B cell (primary cell): ENCODE measurements around the gene PTPN1. TPM values are rescaled to one million over a fixed set of nuclear protein-coding genes. Genes with fewer than 3 reads are reported as not detected.

ENCODE experiments used
- ATAC-seq: fragments of 200-7000 bp; cut with Tn5 transposase; one replicate; pipeline ENCODE4 v1.10.0; 2021; ENCODE audit warnings: low read depth, mild to moderate bottlenecking, moderate number of reproducible peaks, moderate library complexity
- CTCF ChIA-PET: fragments of 350-600 bp; sonication (Branson Sonifier 250); formaldehyde crosslinking; loops from one replicate; lab custom pipeline; 2021; ENCODE audit warnings: antibody characterized with exemption, inconsistent platforms; lab: Charles Lee
- POLR2A ChIA-PET: fragments of 350-600 bp; sonication (Branson Sonifier 250); formaldehyde crosslinking; loops from one replicate; lab custom pipeline; 2021; ENCODE audit warnings: antibody characterized with exemption; lab: Charles Lee
- DNase-seq: peaks from one replicate; pipeline ENCODE4 v3.0.0; 2013
- H2AFZ ChIP-seq: 2 replicates; pipeline ENCODE4 v1.6.1; 2012; ENCODE audit warnings: mild to moderate bottlenecking, low read depth, low read length; ENCODE audit not compliant: insufficient read depth, poor library complexity, severe bottlenecking
- H3K27ac ChIP-seq, 2 donors: 1 replicate in 1 of 2; 2 replicates in 1 of 2; pipeline ENCODE4 v1.5.1; 2012 to 2013; ENCODE audit warnings: low read length in 2 of 2, mild to moderate bottlenecking in 2 of 2, moderate library complexity in 1 of 2
- H3K27me3 ChIP-seq, 4 experiments: fragments of 200-600 bp in 1 of 4; sonication (generic) in 1 of 4; replicated peaks in 1 of 4; 1 replicate in 2 of 4; 2 replicates in 2 of 4; pipeline versions ENCODE4 v1.6.1 to v1.7.0; 2013 to 2016; ENCODE audit warnings: low read length in 3 of 4, mild to moderate bottlenecking in 2 of 4, mixed read lengths in 1 of 4, moderate library complexity in 1 of 4; ENCODE audit not compliant: insufficient read depth in 4 of 4, control insufficient read depth in 3 of 4; ENCODE audit errors: control extremely low read depth in 1 of 4
- H3K36me3 ChIP-seq, 2 experiments: replicated peaks in 1 of 2; 1 replicate in 1 of 2; 2 replicates in 1 of 2; pipeline versions ENCODE4 v1.6.1 to v1.7.1; 2013; ENCODE audit warnings: low read length in 1 of 2; ENCODE audit not compliant: insufficient read depth in 2 of 2, control insufficient read depth in 1 of 2; ENCODE audit errors: control extremely low read depth in 1 of 2, extremely low read depth in 1 of 2
- H3K4me1 ChIP-seq, 2 donors: fragments of 200-600 bp in 1 of 2; sonication (generic) in 1 of 2; 1 replicate in 1 of 2; 2 replicates in 1 of 2; pipeline versions ENCODE4 v1.5.1 to v1.6.1; 2013 to 2017; ENCODE audit warnings: low read length in 2 of 2; ENCODE audit not compliant: control insufficient read depth in 2 of 2, insufficient read depth in 2 of 2
- H3K4me2 ChIP-seq: replicated peaks from 2 replicates; pipeline ENCODE3; 2012; ENCODE audit warnings: mild to moderate bottlenecking, low read depth, low read length; ENCODE audit not compliant: poor library complexity, severe bottlenecking
- H3K4me3 ChIP-seq, 5 experiments: fragments of 200-600 bp in 1 of 5; sonication (generic) in 1 of 5; 1 replicate in 3 of 5; 2 replicates in 2 of 5; pipeline versions ENCODE4 v1.5.1 to v1.7.0; 2011 to 2016; ENCODE audit warnings: low read length in 4 of 5, mild to moderate bottlenecking in 4 of 5, low read depth in 2 of 5, control low read depth in 1 of 5, moderate library complexity in 1 of 5; ENCODE audit not compliant: insufficient read depth in 1 of 5; ENCODE audit errors: control extremely low read depth in 1 of 5, extremely low read depth in 1 of 5
- H3K79me2 ChIP-seq: fragments of 200-600 bp; sonication (generic); one replicate; pipeline ENCODE4 v1.6.0; 2016; ENCODE audit warnings: low read length; ENCODE audit not compliant: control insufficient read depth, insufficient read depth
- H3K9ac ChIP-seq: fragments of 200-600 bp; sonication (generic); 2 replicates; pipeline ENCODE4 v1.6.1; 2017; ENCODE audit warnings: mild to moderate bottlenecking, low read length, moderate library complexity
- H3K9me3 ChIP-seq, 3 donors: one replicate each; pipeline versions ENCODE4 v1.6.1 to v1.7.1; 2013; ENCODE audit warnings: low read length in 2 of 3; ENCODE audit not compliant: control insufficient read depth in 2 of 3, insufficient read depth in 1 of 3; ENCODE audit errors: control extremely low read depth in 1 of 3
- H4K20me1 ChIP-seq: 2 replicates; pipeline ENCODE4 v1.6.0; 2012; ENCODE audit warnings: mild to moderate bottlenecking, low read length; ENCODE audit not compliant: insufficient read depth, control insufficient read depth, poor library complexity, severe bottlenecking
- H3K27ac Mint-ChIP-seq: one replicate; pipeline ENCODE4 v1.8.0; 2021; ENCODE audit warnings: mixed read lengths
- H3K27me3 Mint-ChIP-seq: one replicate; pipeline ENCODE4 v1.8.0; 2021; ENCODE audit warnings: mixed read lengths
- H3K4me1 Mint-ChIP-seq: one replicate; pipeline ENCODE4 v1.8.0; 2021; ENCODE audit warnings: mixed read lengths
- H3K4me3 Mint-ChIP-seq: one replicate; pipeline ENCODE4 v1.8.0; 2021; ENCODE audit warnings: mixed read lengths
- H3K9me3 Mint-ChIP-seq: one replicate; pipeline ENCODE4 v1.8.0; 2022; ENCODE audit warnings: mixed read lengths; ENCODE audit not compliant: insufficient read depth
- CTCF ChIP-seq: fragments of 200-600 bp; IDR thresholded peaks from one replicate; pipeline ENCODE4 v1.8.0; 2022; ENCODE audit warnings: antibody characterized with exemption, mild to moderate bottlenecking
- EZH2 ChIP-seq: IDR thresholded peaks from 2 replicates; pipeline ENCODE4 v1.6.1; 2012; ENCODE audit warnings: borderline replicate concordance, low read depth, mild to moderate bottlenecking, moderate library complexity, low read length; ENCODE audit not compliant: insufficient read depth, poor library complexity, severe bottlenecking
- WGBS: methylation state at CpG from one replicate; pipeline ENCODE4 v1.1.5; 2013; ENCODE audit warnings: missing lambda C conversion rate; ENCODE audit not compliant: insufficient coverage; 5-methylcytosine and 5-hydroxymethylcytosine counted together
- intact Hi-C: fragments of 100-400 bp; cut with micrococcal nuclease; formaldehyde crosslinking; loops from one replicate; pipeline ENCODE4 v1.10.0; 2022
- polyA plus RNA-seq: library from polyadenylated mRNA; depleted of rRNA; stranded (reverse); fragments of >200 nt; gene quantifications from 2 replicates; pipeline ENCODE4 v1.2.3, GENCODE V29; 2012
- total RNA-seq, 2 donors: library from RNA; stranded (reverse); fragments of 120-200 nt in 1 of 2; gene quantifications; 1 replicate in 1 of 2; 2 replicates in 1 of 2; pipeline versions ENCODE4 v1.2.3 to v1.2.4, GENCODE V29; 2013 to 2022

Gene PTPN1
- total and polyA plus RNA-seq, 2 donors (not counting 1 experiment from before 2014, with no cell fraction given): 77.4 to 134 TPM

- ChIA-PET CTCF (interaction anchor here (1.2 kb wide), 1 partner anchor 8 kb away, joined by 3 read pairs; no protein-coding TSS in a partner anchor), POLR2A (no interaction called here)
- Mint-ChIP-seq H3K27me3 (peaks cover 11% of the 10 kb centered on the region), H3K4me1 (peaks cover 17% of the 10 kb centered on the region), H3K4me3 (no peak overlapping the region), H3K9me3 (no peaks in the 10 kb centered on the region), H3K27ac (no peak overlapping the region)
- 66% methylated on average over 10 of the region's 12 CpGs for whole genome bisulfite sequencing
- TF ChIP-seq CTCF: no peak
- ATAC-seq (no peak), DNase-seq (no peak)
- H3K79me2 ChIP-seq: no peaks in the 10 kb centered on the region
- no peak overlapping the region for H3K4me3 ChIP-seq
- H3K36me3 ChIP-seq: no peaks in the 10 kb centered on the region
- no peak overlapping the region for H3K9ac ChIP-seq
- H3K27ac ChIP-seq: no peak overlapping the region
- H3K9me3 ChIP-seq: peaks cover 0 to 11% (median 0%) of the 10 kb centered on the region in 3 donors
- H4K20me1 ChIP-seq: no peaks in the 10 kb centered on the region
- peaks cover 12 to 17% of the 10 kb centered on the region in 2 donors for H3K4me1 ChIP-seq
- no peak overlapping the region for H3K4me2 ChIP-seq
- intact Hi-C loops: no loop called here
- no peak overlapping the region for H2AFZ ChIP-seq
- peaks cover 0 to 22% (median 2%) of the 10 kb centered on the region in 4 experiments for H3K27me3 ChIP-seq
These were observed 90.2 kb downstream of the PTPN1 start for GRCh38 chr20:50600281-50600895.

GRCh38 chr20:50601511-50602431 lies 91.6 kb downstream of the PTPN1 start:
- Histone ChIP-seq H3K36me3 (no peaks in the 10 kb centered on the region), H3K4me3 (no peak overlapping the region), H3K4me1 (peaks cover 0 to 3% of the 10 kb centered on the region in 2 donors), H3K79me2 (no peaks in the 10 kb centered on the region), H4K20me1 (no peaks in the 10 kb centered on the region), H3K4me2 (no peak overlapping the region), H3K9ac (no peak overlapping the region), H3K9me3 (peaks cover 0 to 11% (median 0%) of the 10 kb centered on the region in 3 donors), H2AFZ (no peak overlapping the region), H3K27ac (no peak overlapping the region), H3K27me3 (peaks cover 0 to 22% (median 2%) of the 10 kb centered on the region in 4 experiments)
- ATAC-seq (no peak), DNase-seq (no peak)
- peaks cover 4% of the 10 kb centered on the region for H3K4me1 Mint-ChIP-seq
- H3K9me3 Mint-ChIP-seq: no peaks in the 10 kb centered on the region
- peaks cover 11% of the 10 kb centered on the region for H3K27me3 Mint-ChIP-seq
- no peak overlapping the region for H3K4me3 Mint-ChIP-seq
- ChIA-PET POLR2A (no interaction called here), CTCF (interaction anchor here (1.2 kb wide), 1 partner anchor 9 kb away, joined by 3 read pairs; no protein-coding TSS in a partner anchor)
- 82% methylated on average over 33 of the region's 33 CpGs for WGBS
- TF ChIP-seq EZH2 (no peak), CTCF (no peak)
- no peak overlapping the region for H3K27ac Mint-ChIP-seq
- intact Hi-C loops: no loop called here
